Islet precursor cell (in vitro differentiated cells): ENCODE results near the gene F8A1.
"Not testable (repeated sequence)": the region's sequence is repeated elsewhere in the genome, so short reads cannot be mapped to it uniquely, and the experiment has no call there.

Experiments
- DNase-seq: peaks from one replicate; pipeline ENCODE4 v3.0.0-alpha.2; 2018

F8A1 gene

DNA sequence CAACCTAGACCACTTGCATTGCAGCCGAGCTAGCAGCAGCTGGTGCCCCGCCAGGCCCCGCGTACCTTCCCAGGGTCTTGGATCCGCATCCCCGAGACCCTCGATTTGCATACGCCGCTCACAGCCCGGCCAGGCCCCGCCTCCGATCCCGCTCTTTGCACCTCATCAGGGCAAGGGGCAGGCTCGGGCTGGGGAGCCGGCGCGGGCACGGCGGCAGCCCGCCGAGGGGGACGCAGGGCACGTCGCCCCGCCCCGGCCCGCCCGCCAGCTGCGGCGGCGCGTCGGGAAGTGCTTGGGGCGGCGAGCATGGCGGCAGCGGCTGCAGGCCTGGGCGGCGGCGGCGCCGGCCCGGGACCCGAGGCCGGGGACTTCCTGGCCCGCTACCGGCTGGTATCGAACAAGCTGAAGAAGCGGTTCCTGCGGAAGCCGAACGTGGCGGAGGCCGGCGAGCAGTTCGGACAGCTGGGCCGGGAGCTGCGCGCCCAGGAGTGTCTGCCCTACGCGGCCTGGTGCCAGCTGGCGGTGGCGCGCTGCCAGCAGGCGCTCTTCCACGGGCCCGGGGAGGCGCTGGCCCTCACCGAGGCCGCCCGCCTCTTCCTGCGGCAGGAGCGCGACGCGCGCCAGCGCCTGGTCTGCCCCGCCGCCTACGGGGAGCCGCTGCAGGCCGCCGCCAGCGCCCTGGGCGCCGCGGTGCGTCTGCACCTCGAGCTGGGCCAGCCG is at the start of gene F8A1:
Gene F8A1, plus strand, starts transcription at position 287 of the 720 bp plus-strand sequence. Its CDS starts 20 bp downstream, at position 307.
- DNase-seq, result not testable (repeated sequence)

DNA sequence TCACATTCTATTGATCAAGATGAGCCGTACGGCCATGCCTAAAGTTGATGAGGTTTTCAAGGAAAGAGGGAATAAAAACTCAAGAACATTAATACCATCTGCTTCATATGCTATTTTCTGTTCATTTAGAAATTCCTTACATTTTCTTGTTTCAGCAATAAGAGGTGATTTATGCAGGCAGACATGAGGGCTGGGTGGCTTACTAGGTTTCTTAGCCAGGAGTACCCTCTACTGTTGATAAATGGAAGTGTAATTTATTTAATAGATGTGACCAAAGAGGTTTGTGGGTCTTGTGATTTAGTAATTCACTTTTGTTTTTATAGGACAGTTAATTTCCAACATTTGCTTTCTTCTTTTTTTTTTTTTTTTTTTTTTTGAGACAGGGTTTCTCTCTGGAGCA is 45.3 kb upstream of the F8A1 start:
- DNase-seq, result no peak

DNA sequence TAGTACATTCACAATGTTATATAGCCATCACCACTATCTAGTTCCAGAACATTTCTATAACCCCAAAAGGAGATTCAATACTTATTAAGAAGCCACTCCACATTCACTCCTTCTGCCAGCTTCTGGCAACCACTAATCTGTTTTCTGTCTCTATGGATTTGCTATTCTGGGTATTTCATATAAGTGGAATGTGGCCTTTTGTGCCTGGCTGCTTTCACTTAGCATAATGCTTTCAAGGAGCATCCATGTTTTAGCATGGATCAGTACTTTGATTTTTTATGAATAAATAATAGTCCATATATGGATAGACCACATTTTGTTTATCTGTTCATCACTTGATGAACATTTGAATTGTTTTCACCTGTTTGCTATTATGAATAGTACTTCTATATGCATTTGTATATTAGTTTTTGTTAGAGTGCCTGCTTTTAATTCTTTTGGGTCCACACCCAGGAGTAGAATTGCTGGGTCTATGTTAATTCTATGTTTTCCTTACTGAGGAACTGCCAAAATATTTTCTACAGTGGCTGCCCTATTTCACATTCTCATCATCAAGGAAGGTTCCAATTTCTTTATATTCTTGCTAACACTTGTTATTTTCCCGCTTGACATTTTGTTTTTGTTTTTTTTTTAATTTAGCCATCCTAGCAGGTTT is 35.1 kb upstream of the F8A1 start:
- DNase-seq, result no peak

DNA sequence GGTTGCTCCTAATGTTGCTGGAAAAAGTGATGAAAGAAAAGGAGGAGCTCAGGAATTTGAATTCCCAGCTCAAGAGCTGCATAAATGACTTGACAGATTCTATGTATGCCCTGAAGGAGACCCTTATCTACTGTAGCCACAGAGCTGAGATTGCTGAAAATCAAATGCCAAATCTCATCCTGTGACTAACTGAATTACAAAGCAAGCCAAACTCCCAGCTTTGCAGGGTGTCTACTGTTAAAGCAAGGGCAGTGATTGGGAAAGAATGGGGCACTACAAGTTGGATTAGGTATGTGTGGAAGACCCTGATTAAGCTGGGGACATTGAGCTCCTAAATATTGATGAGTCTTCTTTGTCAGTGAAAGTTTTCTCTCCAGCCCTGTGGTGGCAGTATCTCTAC is 30.9 kb upstream of the F8A1 start:
- DNase-seq, result no peak

DNA sequence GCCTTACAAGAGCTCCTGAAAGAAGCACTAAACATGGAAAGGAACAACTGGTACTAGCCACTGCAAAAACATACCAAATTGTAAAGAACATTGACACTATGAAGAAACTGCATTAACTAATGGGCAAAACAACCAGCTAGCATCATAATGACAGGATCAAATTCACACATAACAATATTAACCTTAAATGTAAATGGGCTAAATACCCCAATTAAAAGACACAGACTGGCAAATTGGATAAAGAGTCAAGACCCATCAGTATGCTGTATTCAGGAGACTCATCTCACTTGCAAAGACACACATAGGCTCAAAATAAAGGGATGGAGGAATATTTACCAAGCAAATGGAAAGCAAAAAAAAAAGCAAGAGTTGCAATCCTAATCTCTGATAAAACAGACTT is 17.6 kb upstream of the F8A1 start:
- DNase-seq, result not testable (repeated sequence)

DNA sequence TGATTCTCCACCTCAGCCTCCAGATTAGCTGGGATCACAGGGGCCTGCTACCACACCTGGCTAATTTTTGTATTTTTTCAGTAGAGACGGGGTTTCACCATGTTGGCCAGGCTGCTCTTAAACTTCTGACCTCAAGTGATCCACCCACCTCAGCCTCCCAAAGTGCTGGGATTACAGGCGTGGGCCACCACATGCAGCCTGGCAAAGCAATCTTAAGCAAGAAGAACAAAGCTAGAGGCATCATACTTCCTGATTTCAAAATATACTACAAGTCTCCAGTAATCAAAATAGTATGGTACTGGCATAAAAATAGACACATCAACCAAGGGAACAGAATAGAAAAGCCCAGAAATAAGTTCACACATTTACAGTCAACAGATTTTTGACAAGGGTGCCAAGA is 12.8 kb upstream of the F8A1 start:
- no peak for DNase-seq

DNA sequence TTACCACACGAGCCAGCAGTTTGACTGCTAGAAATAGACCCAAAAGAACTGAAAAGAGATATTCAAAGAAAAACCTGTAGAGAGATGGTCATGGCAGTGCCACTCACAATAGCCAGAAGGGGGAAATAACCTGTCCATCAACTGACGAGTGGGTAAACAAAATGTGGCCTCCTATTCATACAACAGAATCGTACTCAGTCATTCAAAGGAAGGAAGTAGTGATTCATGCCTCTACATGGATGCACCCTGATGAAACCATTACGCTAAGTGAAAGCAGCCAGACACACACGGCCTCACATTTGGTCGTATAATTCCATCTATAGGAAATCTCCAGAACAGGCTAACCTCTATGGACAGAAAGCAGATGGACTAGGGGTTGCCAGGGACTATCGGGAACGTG is 2.1 kb upstream of the F8A1 start:
- DNase-seq, result not testable (repeated sequence)

DNA sequence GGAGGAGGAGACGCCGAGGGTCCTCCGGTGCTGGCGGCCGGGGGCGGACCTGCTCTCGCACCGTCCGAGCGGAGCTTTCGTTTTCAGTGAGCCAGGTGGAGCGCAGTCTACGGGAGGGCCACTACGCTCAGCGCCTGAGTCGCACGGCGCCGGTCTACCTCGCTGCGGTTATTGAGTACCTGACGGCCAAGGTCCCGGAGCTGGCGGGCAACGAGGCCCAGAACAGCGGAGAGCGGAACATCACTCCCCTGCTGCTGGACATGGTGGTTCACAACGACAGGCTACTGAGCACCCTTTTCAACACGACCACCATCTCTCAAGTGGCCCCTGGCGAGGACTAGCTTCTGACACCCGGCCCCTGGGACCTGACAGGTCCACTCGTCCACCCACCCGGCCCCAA is 1.1 kb upstream of the F8A1 start:
- not testable (repeated sequence) for DNase-seq

DNA sequence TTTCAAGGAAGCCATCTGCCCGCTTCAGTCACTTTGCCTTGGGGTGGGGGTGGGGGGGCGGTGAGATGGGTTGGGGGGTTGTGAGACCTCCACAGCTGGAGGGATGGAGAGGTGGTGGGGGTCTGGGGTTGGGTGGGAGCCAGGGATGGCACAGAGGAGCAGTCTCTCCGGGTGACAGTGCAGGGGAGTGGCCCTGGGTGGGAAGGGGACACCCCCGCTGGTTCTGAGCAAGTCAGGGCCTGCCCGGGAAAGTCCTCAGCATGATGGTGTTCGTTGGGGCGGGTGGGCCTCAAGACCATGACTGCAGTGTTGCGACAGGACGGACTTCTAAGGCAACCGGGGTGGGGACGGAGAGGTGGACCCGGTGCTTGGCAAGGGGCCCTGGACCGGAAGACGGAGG is 606 bp upstream of the F8A1 start:
- DNase-seq, result not testable (repeated sequence)

DNA sequence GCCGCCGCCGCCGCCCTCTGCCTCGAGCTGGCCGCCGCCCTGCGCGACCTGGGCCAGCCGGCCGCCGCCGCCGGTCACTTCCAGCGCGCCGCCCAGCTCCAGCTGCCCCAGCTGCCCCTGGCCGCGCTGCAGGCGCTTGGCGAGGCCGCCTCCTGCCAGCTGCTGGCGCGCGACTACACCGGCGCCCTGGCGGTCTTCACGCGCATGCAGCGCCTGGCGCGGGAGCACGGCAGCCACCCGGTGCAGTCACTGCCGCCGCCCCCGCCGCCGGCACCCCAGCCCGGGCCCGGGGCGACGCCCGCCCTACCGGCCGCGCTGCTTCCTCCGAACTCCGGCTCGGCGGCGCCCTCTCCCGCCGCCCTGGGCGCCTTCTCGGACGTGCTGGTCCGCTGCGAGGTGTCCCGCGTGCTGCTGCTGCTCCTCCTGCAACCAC is 650 bp downstream of the F8A1 start:
- not testable (repeated sequence) for DNase-seq

DNA sequence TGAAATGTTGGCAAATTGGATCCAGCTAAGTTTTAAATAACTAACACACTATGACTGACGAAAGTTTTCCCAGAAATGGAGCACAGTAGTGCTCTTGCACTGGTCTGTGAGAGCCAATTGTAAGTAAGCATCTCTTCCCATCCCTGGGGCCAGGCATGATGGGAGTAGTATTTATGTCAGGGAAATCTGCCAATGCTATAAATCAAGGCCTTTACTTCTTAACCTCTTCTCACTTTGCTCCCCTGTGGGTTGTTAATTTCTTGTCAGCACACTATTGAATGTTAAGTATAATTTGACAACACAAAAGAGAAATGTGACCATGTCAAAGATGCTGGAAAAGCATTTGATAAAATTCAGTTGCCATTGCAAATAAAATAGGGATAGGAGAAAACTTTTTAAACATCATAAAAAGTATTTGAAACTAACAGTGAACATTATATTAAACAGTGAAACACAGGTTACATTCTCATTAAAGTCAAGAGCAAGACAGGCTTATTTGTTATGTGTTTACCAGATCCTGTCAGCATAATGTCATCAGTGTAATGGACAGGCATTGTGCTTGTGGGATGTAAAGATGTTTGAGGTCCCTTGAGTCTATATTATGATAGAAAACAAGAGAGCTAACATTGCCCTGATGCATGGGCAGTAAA is 5.0 kb downstream of the F8A1 start:
- no peak for DNase-seq

DNA sequence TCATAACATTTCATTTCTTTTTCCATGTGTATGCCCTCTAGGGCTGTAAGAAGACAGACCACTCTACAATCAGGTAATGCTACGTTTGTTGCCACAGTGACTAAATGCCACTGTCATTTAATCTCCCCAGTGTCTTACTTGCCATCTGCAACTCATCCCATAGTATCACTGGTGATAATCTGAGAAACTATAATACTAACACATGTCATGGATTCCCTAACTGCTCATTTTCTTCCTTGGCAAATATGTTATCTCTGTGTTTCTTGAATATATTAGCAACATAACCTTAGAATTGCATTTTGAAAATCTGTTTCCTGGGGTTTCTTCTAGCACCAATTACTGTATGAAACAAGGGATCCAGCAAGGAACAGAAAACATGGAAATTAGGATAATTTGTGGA is 6.1 kb downstream of the F8A1 start:
- DNase-seq, result no peak

DNA sequence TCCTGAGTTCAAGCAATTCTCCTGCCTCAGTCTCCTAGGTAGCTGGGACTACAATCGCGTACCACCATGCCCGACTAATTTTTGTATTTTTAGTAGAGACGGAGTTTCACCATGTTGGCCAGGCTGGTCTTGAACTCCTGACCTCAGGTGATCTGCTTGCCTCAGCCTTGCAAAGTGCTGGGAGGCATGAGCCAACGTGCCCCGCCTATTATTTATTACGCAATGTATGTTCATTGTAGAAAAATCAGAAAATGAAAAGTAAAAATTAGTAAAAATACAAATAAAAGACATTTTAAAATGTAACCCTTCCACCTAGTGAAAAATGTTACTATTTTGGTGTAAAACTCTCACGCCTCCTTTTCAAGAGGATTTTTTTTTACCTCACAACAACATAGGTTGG is 14.2 kb downstream of the F8A1 start:
- DNase-seq, result no peak

DNA sequence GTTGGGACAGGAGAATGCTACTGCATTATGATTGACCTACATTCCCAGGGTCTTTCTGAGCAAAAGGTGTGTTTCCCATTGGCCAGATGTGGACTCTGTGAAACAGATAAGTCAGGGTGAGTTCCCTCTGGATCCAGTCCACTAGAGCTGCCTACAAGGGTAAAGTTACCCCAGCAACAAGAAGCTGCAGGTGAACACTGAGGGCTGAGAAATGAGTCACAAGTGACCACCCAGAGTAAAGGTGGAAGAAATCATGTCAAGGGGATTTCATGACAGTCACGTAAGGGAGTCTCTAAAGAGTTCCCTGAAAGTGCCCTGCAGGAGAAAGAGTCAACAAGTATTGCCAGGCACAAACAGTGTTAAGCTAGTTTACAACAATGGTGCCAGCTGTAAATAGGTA is 16.3 kb downstream of the F8A1 start:
- no peak for DNase-seq

DNA sequence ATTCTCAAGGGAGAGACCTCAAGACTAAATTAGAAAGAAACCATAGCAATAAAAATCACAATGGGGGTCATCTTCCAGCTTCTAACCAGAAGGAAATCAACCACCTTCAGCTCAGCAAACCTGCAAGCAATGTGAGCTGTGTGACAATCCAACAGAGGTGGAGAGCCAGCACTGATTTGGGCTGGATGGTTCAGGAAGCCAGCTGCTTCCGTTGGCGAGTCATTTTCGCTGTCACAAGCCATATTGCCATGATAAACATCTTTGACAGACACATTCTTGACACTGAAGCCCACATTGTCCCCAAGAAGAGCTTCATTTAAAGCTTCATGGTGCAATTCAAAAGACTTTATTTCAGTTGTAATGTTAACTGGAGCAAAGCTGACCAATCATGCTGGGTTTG is 22.7 kb downstream of the F8A1 start:
- no peak for DNase-seq

DNA sequence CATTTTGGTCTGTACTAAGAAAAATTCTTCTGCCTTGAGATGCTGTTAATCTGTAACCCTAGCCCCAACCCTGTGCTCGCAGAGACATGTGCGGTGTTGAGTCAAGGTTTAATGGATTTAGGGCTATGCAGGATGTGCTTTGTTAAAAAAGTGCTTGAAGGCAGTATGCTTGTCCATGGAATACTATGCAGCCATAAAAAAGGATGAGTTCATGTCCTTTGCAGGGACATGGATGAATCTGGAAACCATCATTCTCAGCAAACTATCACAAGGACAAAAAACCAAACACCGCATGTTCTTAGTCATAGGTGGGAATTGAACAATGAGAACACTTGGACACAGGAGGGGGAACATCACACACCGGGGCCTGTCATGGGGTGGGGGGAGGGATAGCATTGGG is 23.9 kb downstream of the F8A1 start:
- not testable (repeated sequence) for DNase-seq

DNA sequence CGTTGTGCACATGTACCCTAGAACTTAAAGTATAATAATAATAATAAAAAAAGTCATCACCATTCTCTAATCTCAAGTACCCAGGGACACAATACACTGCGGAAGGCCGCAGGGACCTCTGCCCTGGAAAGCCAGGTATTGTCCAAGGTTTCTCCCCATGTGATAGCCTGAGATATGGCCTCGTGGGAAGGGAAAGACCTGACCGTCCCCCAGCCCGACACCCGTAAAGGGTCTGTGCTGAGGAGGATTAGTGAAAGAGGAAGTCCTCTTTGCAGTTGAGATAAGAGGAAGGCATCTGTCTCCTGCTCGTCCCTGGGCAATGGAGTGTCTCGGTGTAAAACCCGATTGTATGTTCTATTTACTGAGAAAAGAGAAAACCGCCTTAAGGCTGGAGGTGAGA is 24.4 kb downstream of the F8A1 start:
- not testable (repeated sequence) for DNase-seq

DNA sequence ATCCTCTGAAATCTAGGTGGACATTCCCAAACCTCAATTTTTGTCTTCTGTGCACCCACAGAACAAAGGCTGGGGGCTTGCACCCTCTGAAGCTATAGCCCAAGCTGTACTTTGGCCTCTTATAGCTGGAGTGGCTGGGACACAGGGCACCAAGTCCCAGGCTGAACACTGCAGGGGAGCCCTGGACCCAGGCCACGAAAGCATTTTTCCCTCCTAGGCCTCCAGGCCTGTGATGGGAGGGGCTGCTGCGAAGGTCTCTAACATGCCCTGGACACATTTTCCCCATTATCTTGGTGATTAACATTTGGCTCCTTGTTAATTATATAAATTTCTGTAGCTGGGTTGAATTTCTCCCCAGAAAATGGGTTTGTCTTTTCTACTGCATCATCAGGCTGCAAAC is 27.9 kb downstream of the F8A1 start:
- no peak for DNase-seq

DNA sequence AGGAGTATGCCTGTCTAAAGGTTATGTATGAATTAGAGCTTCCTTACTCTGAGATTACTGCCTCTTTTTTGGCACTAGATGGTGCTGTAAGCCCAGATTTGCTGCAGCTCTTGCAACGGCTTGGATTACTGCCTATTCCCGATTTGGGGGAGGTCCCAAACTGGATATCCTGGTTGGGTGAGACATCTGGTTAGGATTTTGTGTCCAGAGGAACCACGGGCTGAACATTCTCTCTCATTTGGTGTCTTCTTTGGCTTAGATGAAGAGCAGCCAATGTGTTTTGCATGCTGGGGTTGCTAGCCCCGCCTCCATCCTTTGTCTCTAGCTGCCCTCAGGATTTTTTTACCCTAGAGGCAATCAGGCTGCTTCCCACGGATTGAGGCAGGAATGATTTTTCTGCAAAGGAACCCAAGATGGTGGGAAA is 31.9 kb downstream of the F8A1 start:
- DNase-seq, result peak; percentile 79

DNA sequence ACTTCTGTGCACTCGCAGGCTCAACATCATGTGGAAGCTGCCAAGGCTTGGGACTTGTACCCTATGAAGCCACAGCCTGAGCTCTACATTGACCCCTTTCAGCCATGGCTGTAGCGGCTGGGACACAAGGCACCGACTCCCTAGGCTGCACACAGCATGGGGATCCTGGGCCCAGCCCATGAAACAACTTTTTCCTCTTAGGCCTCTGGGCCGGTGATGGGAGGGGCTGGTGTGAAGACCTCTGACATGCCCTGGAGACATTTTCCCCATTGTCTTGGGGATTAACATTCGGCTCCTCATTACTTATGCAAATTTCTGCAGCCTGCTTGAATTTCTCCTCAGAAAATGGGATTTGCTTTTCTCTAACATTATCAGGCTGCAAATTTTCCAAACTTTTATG is 38.6 kb downstream of the F8A1 start:
- not testable (repeated sequence) for DNase-seq
